GM21825 (cell line): ENCODE results near the gene LAMC3.

ENCODE experiments used
- ATAC-seq: cut with Tn5 transposase; IDR thresholded peaks from one replicate; pipeline ENCODE4 v1.9.1; 2021; ENCODE audit warnings: mild to moderate bottlenecking, moderate library complexity; ENCODE audit not compliant: unreplicated experiment

LAMC3 gene

GRCh38 chr9:131010482-131011273 lies 1.7 kb downstream of the LAMC3 start:
- ATAC-seq, result no peak

- no peak for ATAC-seq
These were observed 2.5 kb downstream of the LAMC3 start for GRCh38 chr9:131011274-131012022.

GRCh38 chr9:131012023-131012334 lies 3.0 kb downstream of the LAMC3 start:
- no peak for ATAC-seq

GRCh38 chr9:131012396-131012917 lies 3.5 kb downstream of the LAMC3 start:
- ATAC-seq, result no peak

GRCh38 chr9:131013015-131013755 lies 4.2 kb downstream of the LAMC3 start:
- no peak for ATAC-seq

GRCh38 chr9:131013771-131014676 lies 5.0 kb downstream of the LAMC3 start:
- no peak for ATAC-seq

- ATAC-seq, result no peak
These were observed 6.1 kb downstream of the LAMC3 start for GRCh38 chr9:131015112-131015511.

- ATAC-seq, result no peak
These were observed 7.0 kb downstream of the LAMC3 start for GRCh38 chr9:131015876-131016397.

- no peak for ATAC-seq
These were observed 8.1 kb downstream of the LAMC3 start for GRCh38 chr9:131017067-131017466.

- no peak for ATAC-seq
These were observed 9.6 kb downstream of the LAMC3 start for GRCh38 chr9:131018621-131019020.

- ATAC-seq, result no peak
These were observed 10.6 kb downstream of the LAMC3 start for GRCh38 chr9:131019388-131020239.

GRCh38 chr9:131020388-131020787 lies 11.4 kb downstream of the LAMC3 start:
- ATAC-seq, result no peak

- ATAC-seq, result no peak
These were observed 11.9 kb downstream of the LAMC3 start for GRCh38 chr9:131020862-131021261.

GRCh38 chr9:131021785-131022184 lies 12.8 kb downstream of the LAMC3 start:
- ATAC-seq, result no peak

GRCh38 chr9:131024978-131025868 lies 16.2 kb downstream of the LAMC3 start:
- no peak for ATAC-seq

GRCh38 chr9:131025953-131026858 lies 17.2 kb downstream of the LAMC3 start:
- no peak for ATAC-seq
